Panc1 (cell line): ENCODE results near the gene FRK. TPM values are rescaled to one million over a fixed set of nuclear protein-coding genes. Genes with fewer than 3 reads are reported as not detected.

Experiments used
- ATAC-seq: fragments of 200-7000 bp; cut with Tn5 transposase; 2 replicates; pipeline ENCODE4 v1.9.1; 2020; ENCODE audit warnings: mild to moderate bottlenecking, moderate library complexity
- BruUV-seq: library from RNA; stranded (reverse); fragments of 400-500 nt; replicated peaks from 2 replicates; lab custom pipeline; 2021; lab: Mats Ljungman, UMichigan
- CTCF ChIA-PET: fragments of 300-600 bp; sonication (Branson Sonifier 250); formaldehyde crosslinking; loops from one replicate; lab custom pipeline; 2022; ENCODE audit warnings: antibody characterized with exemption; lab: Charles Lee
- POLR2A ChIA-PET: fragments of 300-600 bp; sonication (Branson Sonifier 250); formaldehyde crosslinking; loops from one replicate; lab custom pipeline; 2022; ENCODE audit warnings: antibody characterized with exemption; lab: Charles Lee
- DNase-seq: peaks from one replicate; pipeline ENCODE4 v3.0.0-alpha.2; 2010; ENCODE audit warnings: low read depth, low spot score
- H3K27ac ChIP-seq: 2 replicates; pipeline ENCODE4 v1.5.1; 2011; ENCODE audit warnings: mild to moderate bottlenecking, low read length, inconsistent platforms
- H3K27me3 ChIP-seq: fragments of 200-500 bp; sonication (Bioruptor generic); 2 replicates; pipeline ENCODE4 v1.6.0; 2014; ENCODE audit warnings: low read length, inconsistent platforms; ENCODE audit not compliant: control insufficient read depth, insufficient read depth
- H3K36me3 ChIP-seq: fragments of 200-500 bp; sonication (Bioruptor generic); 2 replicates; pipeline ENCODE4 v1.5.1; 2014; ENCODE audit warnings: inconsistent platforms, mild to moderate bottlenecking, low read length, moderate library complexity; ENCODE audit not compliant: control insufficient read depth, insufficient read depth
- H3K4me1 ChIP-seq: 2 replicates; pipeline ENCODE4 v1.5.1; 2011; ENCODE audit warnings: inconsistent platforms, mild to moderate bottlenecking, low read length, moderate library complexity; ENCODE audit not compliant: control insufficient read depth, insufficient read depth
- H3K4me3 ChIP-seq, 2 experiments: 2 replicates each; pipeline ENCODE4 v1.5.1; 2011 to 2012; ENCODE audit warnings: low read depth in 2 of 2, low read length in 2 of 2, mild to moderate bottlenecking in 2 of 2, inconsistent platforms in 1 of 2, moderate library complexity in 1 of 2
- H3K9me3 ChIP-seq: fragments of 200-500 bp; sonication (Bioruptor generic); 2 replicates; pipeline ENCODE4 v1.5.1; 2014; ENCODE audit warnings: low read depth, mild to moderate bottlenecking, inconsistent platforms, low read length, moderate library complexity; ENCODE audit not compliant: control insufficient read depth, insufficient read depth
- CTCF ChIP-seq: fragments of 450-650 bp; IDR thresholded peaks from 2 replicates; pipeline ENCODE4 v1.5.1; 2017; ENCODE audit warnings: mild to moderate bottlenecking
- POLR2AphosphoS5 ChIP-seq: IDR thresholded peaks from 2 replicates; pipeline ENCODE4 v1.6.1; 2012; ENCODE audit warnings: mild to moderate bottlenecking, low read depth, low read length, moderate library complexity
- REST ChIP-seq, 2 experiments: IDR thresholded peaks; 2 replicates each; pipeline ENCODE4 v1.6.1; 2011 to 2012; ENCODE audit warnings: low read depth in 2 of 2, control low read depth in 1 of 2, low read length in 1 of 2, mild to moderate bottlenecking in 1 of 2, moderate library complexity in 1 of 2; ENCODE audit not compliant: insufficient read depth in 1 of 2
- SIN3A ChIP-seq: IDR thresholded peaks from 2 replicates; pipeline ENCODE4 v1.6.1; 2012; ENCODE audit warnings: low read depth, mild to moderate bottlenecking, low read length, moderate library complexity, borderline replicate concordance; ENCODE audit not compliant: insufficient read depth
- TCF7L2 ChIP-seq: IDR thresholded peaks from 2 replicates; pipeline ENCODE4 v1.6.1; 2011; ENCODE audit warnings: mild to moderate bottlenecking, low read depth, low read length, inconsistent platforms
- in situ Hi-C: cut with HindIII; loops from 2 replicates; pipeline ENCODE4 v1.10.0; 2016; ENCODE audit warnings: low sequenced_read_pairs, low pct_unique_long_range_greater_than_20kb
- intact Hi-C: fragments of 100-400 bp; cut with micrococcal nuclease; formaldehyde crosslinking; loops from one replicate; pipeline ENCODE4 v1.10.0; 2022; ENCODE audit not compliant: unreplicated experiment
- total RNA-seq: library from RNA; stranded (reverse); gene quantifications from one replicate; pipeline ENCODE4 v1.2.1, GENCODE V29; 2021; ENCODE audit not compliant: unreplicated experiment

Gene FRK
- total RNA-seq, 1 experiment from 2014 or later, result 2.5 TPM

DNA sequence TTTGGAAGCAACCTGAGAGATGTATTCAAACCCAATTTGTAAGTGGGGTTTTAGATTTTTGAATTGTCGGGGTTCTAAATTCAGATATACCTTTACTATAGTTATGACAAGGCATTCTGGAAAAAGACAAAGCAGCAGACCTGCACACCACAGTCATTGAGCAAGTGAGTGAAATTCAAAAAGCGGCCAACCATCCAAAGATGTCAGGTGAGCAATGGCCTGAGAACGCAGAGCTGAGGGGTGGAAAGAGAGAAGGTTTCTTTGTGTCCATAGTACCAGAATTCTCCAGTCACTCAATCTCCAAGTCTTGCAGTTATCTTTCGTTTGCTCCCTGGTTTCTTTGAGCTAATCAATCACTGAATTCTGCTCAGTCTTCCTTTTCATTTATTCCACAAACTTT is 1.8 kb upstream of the FRK start:
- Histone ChIP-seq H3K27ac (no peak overlapping the region), H3K27me3 (peaks cover 3% of the 10 kb centered on the region; the same call in 1 of the 2 replicates), H3K9me3 (no peaks in the 10 kb centered on the region), H3K36me3 (no peaks in the 10 kb centered on the region), H3K4me3 (no peak overlapping the region), H3K4me1 (peaks cover 5% of the 10 kb centered on the region; the same call in 1 of the 2 replicates)
- CTCF ChIA-PET, result interaction anchor here (0.7 kb wide), 1 partner anchor 44 kb away, joined by 3 read pairs; no protein-coding TSS in a partner anchor
- no peak for TF ChIP-seq SIN3A
- no peak for TF ChIP-seq CTCF
- no peak for TF ChIP-seq POLR2AphosphoS5
- TF ChIP-seq TCF7L2, result no peak
- TF ChIP-seq REST (IDR thresholded peaks at IDR 0.05; ENCODE audit: insufficient read depth in 1 of 2, low read depth in 2 of 2, low read length in 1 of 2), result no peak
- POLR2A ChIA-PET, result no interaction called here
- in situ Hi-C loops, result no loop called here
- ATAC-seq (no peak), DNase-seq (no peak)
- intact Hi-C loops, result no loop called here
- no TSS peak for BruUV-seq

- no peak for DNase-seq
- Histone ChIP-seq H3K27ac (peak overlapping the region; percentile 49), H3K9me3 (no peaks in the 10 kb centered on the region), H3K4me3 (peak overlapping the region; percentile 24 to 71), H3K27me3 (peaks cover 3% of the 10 kb centered on the region; the same call in 1 of the 2 replicates), H3K4me1 (peaks cover 5% of the 10 kb centered on the region; the same call in 1 of the 2 replicates), H3K36me3 (no peaks in the 10 kb centered on the region)
- in situ Hi-C loops (no loop called here), intact Hi-C loops (no loop called here)
- ChIA-PET CTCF (interaction anchor here (1.0 to 1.4 kb wide), 3 partner anchors 40 to 49 kb away, joined by 3 to 6 read pairs (median 5); partner anchors contain the start of gene NT5DC1), POLR2A (interaction anchor here (1.1 kb wide), 1 partner anchor 40 kb away, joined by 4 read pairs; the partner anchor contains the start of gene NT5DC1)
- TF ChIP-seq CTCF (no peak), POLR2AphosphoS5 (no peak), REST (IDR thresholded peaks at IDR 0.05; ENCODE audit: insufficient read depth in 1 of 2, low read depth in 2 of 2, low read length in 1 of 2) (no peak)
- peak; percentile 73 for ATAC-seq
- BruUV-seq, result TSS peak; percentile 52
Measured at GRCh38 chr6:116059713-116060571, 749 bp downstream of the FRK start.
